GM12864 (cell line): Measurements from ENCODE around the gene LRRC66.

Source experiments
- DNase-seq: peaks from one replicate; pipeline ENCODE4 v3.0.0-alpha.2; 2011; ENCODE audit warnings: low read depth
- H3K4me3 ChIP-seq: 2 replicates; pipeline ENCODE4 v1.5.1; 2011; ENCODE audit warnings: mild to moderate bottlenecking, low read depth, low read length, control low read depth
- TF ChIP-seq, protein P1 (sequence below): IDR thresholded peaks from 2 replicates; pipeline ENCODE4 v1.5.1; 2011; ENCODE audit warnings: low read depth, mild to moderate bottlenecking, moderate library complexity, low read length, control low read depth, inconsistent platforms; ENCODE audit errors: missing control alignments

The LRRC66 gene

DNA sequence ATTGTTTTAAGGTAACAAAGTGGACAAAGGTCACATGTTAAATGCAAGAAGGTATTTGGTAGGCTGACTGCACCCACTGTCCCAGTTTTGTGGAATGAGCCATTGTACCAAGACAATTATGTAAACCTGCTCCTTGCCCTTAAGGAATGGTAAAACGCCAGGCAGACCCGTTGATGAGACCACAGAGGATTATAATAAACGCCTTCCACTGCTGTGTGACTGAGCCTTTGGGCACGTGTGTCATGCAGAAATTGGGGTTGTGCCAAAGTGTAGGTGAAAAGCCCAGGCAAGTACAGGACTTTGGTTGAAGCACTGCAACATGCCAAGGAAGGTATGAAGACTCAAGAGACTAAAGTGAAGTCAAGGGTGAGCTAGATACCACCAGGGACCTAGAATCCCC lies 59.7 kb downstream of the LRRC66 start:
- TF ChIP-seq, protein P1, sequence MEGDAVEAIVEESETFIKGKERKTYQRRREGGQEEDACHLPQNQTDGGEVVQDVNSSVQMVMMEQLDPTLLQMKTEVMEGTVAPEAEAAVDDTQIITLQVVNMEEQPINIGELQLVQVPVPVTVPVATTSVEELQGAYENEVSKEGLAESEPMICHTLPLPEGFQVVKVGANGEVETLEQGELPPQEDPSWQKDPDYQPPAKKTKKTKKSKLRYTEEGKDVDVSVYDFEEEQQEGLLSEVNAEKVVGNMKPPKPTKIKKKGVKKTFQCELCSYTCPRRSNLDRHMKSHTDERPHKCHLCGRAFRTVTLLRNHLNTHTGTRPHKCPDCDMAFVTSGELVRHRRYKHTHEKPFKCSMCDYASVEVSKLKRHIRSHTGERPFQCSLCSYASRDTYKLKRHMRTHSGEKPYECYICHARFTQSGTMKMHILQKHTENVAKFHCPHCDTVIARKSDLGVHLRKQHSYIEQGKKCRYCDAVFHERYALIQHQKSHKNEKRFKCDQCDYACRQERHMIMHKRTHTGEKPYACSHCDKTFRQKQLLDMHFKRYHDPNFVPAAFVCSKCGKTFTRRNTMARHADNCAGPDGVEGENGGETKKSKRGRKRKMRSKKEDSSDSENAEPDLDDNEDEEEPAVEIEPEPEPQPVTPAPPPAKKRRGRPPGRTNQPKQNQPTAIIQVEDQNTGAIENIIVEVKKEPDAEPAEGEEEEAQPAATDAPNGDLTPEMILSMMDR = no peak
- H3K4me3 ChIP-seq = no peak overlapping the region
- no peak for DNase-seq

DNA sequence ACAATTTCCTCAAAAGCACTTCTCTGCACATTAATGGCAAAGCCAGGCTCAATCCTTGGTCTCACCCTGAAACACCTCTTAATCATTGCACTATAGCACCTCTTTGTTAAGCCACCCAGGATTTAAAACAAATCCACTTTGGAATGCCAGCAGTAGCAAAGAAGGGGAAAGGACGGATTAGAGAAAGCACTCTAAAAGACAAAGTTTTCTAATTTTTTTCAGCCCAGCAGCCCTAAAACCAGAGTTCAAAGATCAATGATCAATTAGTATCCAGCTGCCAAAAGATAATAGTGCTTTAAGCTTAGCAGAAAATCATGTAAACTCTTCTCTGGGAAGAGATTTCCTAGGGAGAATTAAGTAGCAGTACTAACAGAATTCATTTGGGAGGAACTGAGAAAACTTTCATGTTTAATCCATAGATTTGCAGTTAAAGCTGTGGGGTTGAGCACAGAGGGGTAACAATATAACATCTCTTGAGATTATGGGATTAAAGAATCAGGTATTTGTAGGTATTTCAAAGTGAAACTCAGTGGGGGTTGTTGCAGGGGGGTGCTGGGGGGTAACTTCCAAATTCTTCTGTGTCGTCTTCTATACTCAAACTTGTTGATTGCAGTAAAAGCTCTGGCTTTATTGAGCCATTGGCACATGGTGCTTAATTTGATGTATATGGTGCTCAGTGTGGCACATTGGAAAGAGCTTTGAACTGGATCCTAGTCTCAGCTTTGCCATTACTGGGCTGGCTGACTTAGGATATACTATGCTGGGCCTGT lies 61.8 kb downstream of the LRRC66 start:
- no peak overlapping the region for H3K4me3 ChIP-seq
- DNase-seq = no peak
- TF ChIP-seq, protein P1 = no peak
